ENCODE measurements around the gene CAPN11. TPM values are rescaled to one million over a fixed set of nuclear protein-coding genes. Genes with fewer than 3 reads are reported as not detected.

The CAPN11 gene
- total RNA-seq, 1 experiment from 2014 or later = not detected

DNA sequence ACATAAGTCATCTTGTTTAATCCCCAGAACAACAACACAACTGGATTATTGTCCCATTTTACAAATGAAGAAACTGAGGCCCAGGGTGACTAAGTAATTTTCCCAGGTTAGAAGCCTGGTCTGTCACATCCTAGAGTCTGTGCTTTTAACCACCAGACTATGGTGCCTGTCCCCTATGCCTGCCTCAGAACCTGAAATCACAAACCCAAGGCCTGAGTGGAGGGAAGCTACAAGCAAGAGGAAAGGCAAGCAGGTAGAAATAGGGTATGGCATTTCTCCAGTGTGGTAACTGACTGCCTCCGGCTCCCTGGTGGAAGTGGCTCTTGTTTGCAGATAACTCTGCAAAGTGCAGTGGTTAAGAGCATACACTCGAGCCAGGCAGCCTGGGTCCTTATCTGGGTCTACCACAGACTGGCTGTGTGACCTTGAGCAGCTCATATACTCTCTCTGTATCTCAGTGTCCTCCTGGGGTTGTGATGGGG is 28.7 kb upstream of the CAPN11 start:
- TF ChIP-seq EZH2phosphoT487 (IDR thresholded peaks at IDR 0.05; ENCODE audit: borderline replicate concordance, low read length) = no peak
- no peak for TF ChIP-seq EZH2 (IDR thresholded peaks at IDR 0.05; ENCODE audit: low read length, unreplicated experiment)
- TF ChIP-seq CTCF (conservative IDR thresholded peaks at IDR 0.05; ENCODE audit: low read depth, low read length) = no peak
- no peak overlapping the region for H3K9ac ChIP-seq (ENCODE audit: low read length)
- POLR2A ChIA-PET (ENCODE audit: unreplicated experiment) = interaction anchor here (0.6 kb wide), 1 partner anchor 442 kb away, joined by 5 read pairs; no protein-coding TSS in a partner anchor
- H3K4me1 ChIP-seq (ENCODE audit: insufficient read depth, low read length) = peaks cover 20% of the 10 kb centered on the region
- H3K36me3 ChIP-seq (ENCODE audit: low read depth, low read length) = no peaks in the 10 kb centered on the region; the same call in 1 of the 2 replicates
- ATAC-seq (no peak), DNase-seq (no peak)
- H3K4me2 ChIP-seq (ENCODE audit: low read length) = no peak overlapping the region
- CTCF ChIA-PET = no interaction called here
- no peaks in the 10 kb centered on the region for H3K9me2 ChIP-seq (replicated peaks; ENCODE audit: low read length)
- no TSS peak for BruUV-seq (replicated peaks)
- intact Hi-C loops (cut with micrococcal nuclease) = no loop called here
- peaks cover 17% of the 10 kb centered on the region for H4K20me1 ChIP-seq (ENCODE audit: low read length)
- H3K79me2 ChIP-seq (ENCODE audit: low read length) = peaks cover 57% of the 10 kb centered on the region
- no peak overlapping the region for H3K4me3 ChIP-seq (ENCODE audit: low read length)
- H3K27me3 ChIP-seq (ENCODE audit: low read length) = no peaks in the 10 kb centered on the region
- no peak overlapping the region for H2AFZ ChIP-seq (ENCODE audit: low read length)
- H3K27ac ChIP-seq (ENCODE audit: low read length) = no peak overlapping the region
- H3K9me3 ChIP-seq (ENCODE audit: low read length) = no peaks in the 10 kb centered on the region
- no peaks in the 10 kb centered on the region for H3F3A ChIP-seq (ENCODE audit: low read length, unreplicated experiment)

DNA sequence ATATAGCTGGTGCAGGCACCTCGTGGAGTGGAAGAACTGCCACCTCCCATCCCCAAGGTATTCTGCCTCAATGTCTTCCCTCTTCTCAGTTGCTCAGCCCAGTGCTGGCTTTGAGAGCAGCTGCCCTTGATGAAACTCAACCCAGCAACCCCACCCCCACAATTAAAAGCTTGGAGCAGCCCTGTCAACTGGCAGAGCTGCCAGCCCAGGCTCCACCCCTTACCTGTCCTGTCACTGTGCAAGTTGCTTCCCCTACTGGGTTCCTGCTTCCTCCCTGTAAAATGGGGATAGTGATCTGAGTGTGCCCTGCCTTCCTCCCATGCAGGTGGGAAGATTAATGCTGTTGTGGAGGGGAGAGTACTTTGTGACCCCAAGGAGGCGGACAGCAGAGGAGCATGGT is 26.7 kb upstream of the CAPN11 start:
- POLR2A ChIA-PET (ENCODE audit: unreplicated experiment) = no interaction called here
- no peak for DNase-seq

More for the DNA sequence above, 26.7 kb upstream of the CAPN11 start:
- Histone ChIP-seq H3K27me3 (ENCODE audit: low read length) (no peaks in the 10 kb centered on the region), H3K9ac (ENCODE audit: low read length) (no peak overlapping the region), H3K27ac (ENCODE audit: low read length) (no peak overlapping the region), H3K4me3 (ENCODE audit: low read length) (no peak overlapping the region), H3F3A (ENCODE audit: low read length, unreplicated experiment) (no peaks in the 10 kb centered on the region), H3K4me1 (ENCODE audit: insufficient read depth, low read length) (peaks cover 12% of the 10 kb centered on the region), H3K9me3 (ENCODE audit: low read length) (no peaks in the 10 kb centered on the region), H3K79me2 (ENCODE audit: low read length) (peaks cover 37% of the 10 kb centered on the region), H3K4me2 (ENCODE audit: low read length) (no peak overlapping the region), H4K20me1 (ENCODE audit: low read length) (no peaks in the 10 kb centered on the region), H3K36me3 (ENCODE audit: low read depth, low read length) (no peaks in the 10 kb centered on the region; the same call in 1 of the 2 replicates), H2AFZ (ENCODE audit: low read length) (no peak overlapping the region), H3K9me2 (replicated peaks; ENCODE audit: low read length) (no peaks in the 10 kb centered on the region)
- no peak for ATAC-seq
- CTCF ChIA-PET = interaction anchor here (0.7 kb wide), 1 partner anchor 35 kb away, joined by 3 read pairs; no protein-coding TSS in a partner anchor
- BruUV-seq (replicated peaks) = no TSS peak
- intact Hi-C loops (cut with micrococcal nuclease) = no loop called here
- TF ChIP-seq EZH2phosphoT487 (IDR thresholded peaks at IDR 0.05; ENCODE audit: borderline replicate concordance, low read length) = no peak
- no peak for TF ChIP-seq EZH2 (IDR thresholded peaks at IDR 0.05; ENCODE audit: low read length, unreplicated experiment)
- TF ChIP-seq CTCF (conservative IDR thresholded peaks at IDR 0.05; ENCODE audit: low read depth, low read length) = no peak
